HK-2 (cell line): ENCODE data around the gene IL11.

Experiments
- DNase-seq: peaks from one replicate; pipeline ENCODE4 v3.0.0-alpha.2; 2018; ENCODE audit not compliant: unreplicated experiment

The IL11 gene

DNA sequence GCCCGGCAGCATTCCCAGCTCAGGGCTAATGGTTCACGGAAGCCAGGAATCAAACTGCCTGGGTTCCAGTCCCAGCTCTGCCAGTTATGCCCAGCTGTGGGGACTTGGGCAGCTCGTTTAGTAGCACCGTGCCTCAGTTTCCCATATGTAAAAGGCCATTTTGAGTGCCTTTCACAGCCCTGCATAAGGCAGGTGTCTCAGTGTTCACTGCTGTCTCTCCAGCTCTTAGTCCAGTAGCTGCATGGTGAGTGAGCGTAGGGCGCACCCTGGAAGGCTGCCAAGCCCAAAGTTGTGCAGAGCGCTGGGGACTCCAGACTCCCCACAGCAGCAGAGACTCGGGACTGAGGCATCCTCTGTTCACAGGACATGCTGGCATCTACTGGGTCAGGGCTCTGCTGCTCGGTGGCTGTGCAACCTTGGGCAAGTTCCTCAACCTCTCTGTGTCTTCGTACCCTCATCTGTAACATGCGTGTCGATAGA lies 21.0 kb upstream of the IL11 start:
- DNase-seq, result no peak

DNA sequence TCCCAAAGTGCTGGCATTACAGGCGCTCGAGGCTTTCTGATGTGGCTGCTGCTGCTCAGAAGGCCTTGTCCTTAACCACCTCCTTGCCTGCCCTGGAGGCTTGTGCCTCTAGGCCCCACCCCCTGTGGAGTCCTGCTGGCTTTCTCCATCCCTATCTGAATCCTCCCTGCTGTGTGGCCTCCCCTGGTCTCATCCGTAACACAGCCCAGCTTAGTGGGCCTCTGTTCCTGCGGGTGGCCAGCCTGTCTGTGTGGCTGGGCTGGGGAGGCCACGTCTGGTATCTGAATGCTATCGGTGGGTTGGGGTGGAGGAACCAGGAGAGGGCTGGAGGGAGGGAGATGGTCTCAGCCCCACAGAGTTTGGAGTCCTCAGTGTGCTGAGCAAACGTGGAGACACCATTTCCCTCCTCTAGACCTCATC lies 20.2 kb upstream of the IL11 start:
- DNase-seq, result no peak

DNA sequence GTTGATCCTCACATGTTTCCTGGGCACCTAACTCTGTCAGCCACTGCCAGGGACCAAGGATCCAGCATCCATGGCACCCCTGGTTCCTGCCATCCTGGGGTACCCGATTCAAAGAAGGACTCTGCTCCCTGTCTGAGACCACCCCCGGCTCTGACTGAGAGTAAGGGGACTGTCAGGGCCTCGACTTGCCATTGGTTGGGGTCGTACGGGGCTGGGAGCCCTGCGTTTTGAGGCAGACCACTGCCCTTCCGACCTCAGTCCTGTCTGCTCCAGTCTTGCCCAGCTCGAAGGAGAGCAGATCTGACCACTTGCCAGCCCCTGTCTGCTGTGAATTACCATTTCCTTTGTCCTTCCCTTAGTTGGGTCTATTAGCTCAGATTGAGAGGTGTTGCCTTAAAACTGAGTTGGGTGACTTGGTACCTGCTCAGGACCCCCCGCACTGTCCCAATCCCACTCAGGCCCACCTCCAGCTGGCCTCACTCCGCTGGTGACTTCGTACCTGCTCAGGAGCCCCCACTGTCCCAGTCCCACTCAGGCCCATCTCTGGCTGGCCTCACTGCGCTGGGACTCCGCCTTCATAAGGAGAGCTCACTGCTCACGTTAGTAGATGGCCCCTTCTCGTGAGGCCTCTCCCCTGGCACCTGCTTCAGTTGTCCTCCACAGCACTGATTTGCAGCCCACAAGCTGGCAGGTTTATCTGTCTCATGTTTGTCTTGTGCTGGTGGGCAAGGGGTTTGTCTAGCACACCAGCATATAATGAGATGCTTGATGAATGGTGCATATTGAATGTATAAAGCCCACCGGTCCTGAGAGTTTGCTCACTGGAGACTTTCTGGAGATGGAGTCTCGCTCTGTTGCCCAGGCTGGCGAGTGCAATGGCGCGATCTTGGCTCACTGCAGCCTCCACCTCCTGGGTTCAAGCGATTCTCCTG lies 19.4 kb upstream of the IL11 start:
- DNase-seq, result no peak

DNA sequence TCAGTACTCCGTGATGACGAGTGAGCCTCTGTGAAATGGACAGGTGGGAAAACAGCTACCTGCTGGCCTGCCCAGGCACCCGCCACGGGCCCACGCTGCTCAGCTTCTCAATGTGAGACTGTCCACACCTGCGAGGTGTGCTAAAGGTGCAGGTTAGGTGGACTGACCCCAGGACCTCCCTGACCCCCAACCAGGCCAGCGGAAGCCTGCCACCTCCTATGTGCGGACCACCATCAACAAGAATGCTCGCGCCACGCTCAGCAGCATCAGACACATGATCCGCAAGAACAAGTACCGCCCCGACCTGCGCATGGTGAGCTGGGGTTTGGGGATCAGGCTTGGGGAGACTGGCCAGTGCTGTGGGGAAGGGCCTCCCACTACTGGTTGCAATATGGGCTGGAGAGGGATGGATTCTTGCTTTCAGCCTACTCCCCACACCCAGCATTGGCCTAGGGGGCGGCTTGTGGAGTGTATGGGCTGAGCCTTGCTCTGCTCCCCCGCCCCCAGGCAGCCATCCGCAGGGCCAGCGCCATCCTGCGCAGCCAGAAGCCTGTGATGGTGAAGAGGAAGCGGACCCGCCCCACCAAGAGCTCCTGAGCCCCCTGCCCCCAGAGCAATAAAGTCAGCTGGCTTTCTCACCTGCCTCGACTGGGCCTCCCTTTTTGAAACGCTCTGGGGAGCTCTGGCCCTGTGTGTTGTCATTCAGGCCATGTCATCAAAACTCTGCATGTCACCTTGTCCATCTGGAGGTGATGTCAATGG lies 17.7 kb upstream of the IL11 start:
- no peak for DNase-seq

DNA sequence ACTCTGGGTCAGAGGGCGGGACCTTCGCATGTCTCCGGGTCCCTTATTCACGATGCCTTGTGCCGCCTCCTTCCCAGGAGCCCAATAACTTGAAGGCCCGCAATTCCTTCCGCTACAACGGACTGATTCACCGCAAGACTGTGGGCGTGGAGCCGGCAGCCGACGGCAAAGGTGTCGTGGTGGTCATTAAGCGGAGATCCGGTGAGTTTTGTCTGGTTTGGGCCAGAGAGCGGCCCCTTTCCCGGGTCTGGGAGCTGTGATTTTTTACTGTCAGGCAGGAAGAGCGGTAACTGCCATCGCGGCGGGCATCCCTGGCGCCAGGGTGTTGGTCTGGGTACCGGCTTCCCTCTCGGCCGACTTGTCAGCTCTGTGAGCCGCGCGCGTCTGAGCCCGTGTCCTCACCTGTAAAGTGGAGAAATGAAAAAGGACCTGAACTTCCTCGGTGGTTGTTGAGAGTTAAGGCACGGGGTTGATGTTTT lies 16.3 kb upstream of the IL11 start:
- peak; percentile 74 for DNase-seq

DNA sequence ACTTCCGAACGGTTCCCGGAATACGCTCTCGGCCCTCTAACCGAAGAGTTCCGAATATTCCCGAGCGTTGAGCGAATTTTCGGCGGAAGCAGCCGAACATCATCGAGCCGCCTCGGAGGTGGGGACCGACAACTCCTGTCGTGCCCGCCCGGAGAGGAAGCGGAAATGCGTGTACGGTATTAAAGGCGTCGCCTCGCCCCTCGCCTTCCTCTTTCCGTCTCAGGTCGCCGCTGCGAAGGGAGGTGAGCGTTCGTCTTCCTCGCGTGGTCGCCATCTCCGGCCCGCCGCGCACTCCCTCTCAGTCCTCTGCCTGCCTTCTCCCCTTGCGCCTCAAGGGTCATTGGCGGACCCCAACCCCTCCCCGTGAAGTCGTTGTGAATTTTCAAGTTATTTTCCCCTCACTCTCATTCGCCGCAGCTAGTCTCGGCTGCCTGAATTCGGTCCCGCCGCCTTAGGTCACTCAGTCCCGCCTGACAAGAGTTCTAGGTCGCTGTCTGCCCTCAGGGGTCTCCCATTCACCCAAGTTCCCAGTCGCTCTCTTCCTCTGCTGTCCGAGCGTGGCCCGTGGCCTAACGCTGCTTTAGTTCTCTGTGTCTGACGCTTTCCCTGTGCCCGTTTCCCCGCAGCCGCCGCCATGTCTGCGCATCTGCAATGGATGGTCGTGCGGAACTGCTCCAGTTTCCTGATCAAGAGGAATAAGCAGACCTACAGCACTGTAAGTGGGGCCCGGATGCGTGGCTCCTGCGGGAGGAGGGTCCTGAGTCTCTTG lies 15.6 kb upstream of the IL11 start, which contains the start of gene RPL28:
Gene RPL28, plus strand, starts transcription at position 209 of the 769 bp plus-strand sequence. Its CDS starts 426 bp downstream, at position 635.
- peak; percentile 100 for DNase-seq

DNA sequence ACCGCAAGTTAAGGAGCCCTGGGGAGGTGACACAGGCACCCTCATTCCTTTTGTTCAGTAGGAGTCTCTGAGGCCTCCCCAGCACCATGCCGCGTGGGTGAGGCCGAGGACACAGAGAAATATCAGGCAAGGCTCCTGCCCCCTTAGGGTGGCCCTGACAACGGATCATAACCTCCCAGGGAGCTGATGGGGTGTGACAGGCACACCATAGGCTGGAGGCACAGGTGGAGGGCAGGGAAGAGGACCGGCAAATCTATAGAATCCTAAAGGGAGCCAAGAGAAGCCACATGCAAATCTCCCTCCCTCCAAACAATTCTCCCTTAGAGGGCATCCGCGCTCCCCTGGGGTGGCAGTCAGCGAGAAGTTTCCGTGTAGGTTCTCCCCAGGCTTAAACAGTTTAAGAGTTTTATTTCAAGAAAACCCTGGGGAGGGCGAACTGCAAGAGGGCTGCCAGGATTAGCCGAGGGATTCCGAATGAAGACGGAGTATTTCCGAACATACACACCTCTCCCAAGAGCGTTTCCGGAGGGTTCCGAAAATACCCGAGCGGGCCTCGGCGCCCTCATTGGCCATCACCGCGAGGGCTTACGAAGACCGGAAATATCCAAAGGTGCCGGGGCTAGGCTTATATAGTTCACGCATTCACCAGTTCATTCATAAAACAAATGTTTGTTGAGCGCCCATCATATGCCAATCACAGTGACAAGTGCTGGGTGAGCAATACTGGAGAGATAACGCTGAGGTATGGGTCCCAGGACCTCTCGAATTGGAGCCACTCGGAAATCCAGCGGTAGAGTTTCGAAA lies 14.9 kb upstream of the IL11 start:
- peak; percentile 97 for DNase-seq

DNA sequence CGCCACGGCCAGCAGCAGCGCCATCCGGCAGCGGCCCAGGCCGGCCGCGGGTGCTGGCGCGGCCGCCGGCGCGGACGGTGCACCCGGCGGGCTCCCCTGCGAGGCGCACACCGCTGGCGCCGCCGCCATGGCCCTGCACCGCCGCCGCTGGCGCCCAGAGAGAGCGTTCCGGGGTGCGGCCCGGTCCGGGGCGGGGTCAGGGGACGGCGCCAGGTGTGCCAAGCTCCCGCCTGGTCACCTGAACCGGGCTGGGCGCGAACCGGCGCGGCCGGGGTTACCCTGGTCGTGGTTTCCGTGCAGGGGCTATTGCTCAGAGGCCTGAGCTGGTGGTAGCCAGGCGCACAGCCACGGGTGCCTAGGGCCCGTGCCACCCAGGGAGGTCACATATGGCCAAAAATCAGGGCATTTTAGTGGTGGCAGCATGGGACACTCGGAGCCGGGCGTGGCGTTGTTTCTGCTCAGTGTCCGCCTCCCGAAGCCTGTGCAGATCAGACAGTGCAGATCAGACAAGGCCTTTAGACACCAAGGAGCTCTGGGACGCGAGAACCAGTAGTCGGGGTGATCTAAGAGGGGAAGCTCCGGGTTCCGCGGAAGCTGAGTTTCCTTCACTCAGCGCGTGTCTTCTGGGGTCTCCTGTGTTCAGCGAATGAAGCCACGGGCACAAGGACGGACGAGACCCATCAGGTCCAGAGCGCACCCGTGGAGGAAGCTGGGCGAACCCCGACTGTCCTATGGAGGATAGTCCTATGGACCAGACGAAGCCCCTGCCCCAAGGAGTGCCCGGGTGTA lies 14.1 kb upstream of the IL11 start, which contains the start of gene TMEM238:
Gene TMEM238, minus strand, starts transcription at position 162 of the 789 bp plus-strand sequence. Its CDS starts 33 bp downstream, at position 129.
- peak; percentile 58 for DNase-seq

DNA sequence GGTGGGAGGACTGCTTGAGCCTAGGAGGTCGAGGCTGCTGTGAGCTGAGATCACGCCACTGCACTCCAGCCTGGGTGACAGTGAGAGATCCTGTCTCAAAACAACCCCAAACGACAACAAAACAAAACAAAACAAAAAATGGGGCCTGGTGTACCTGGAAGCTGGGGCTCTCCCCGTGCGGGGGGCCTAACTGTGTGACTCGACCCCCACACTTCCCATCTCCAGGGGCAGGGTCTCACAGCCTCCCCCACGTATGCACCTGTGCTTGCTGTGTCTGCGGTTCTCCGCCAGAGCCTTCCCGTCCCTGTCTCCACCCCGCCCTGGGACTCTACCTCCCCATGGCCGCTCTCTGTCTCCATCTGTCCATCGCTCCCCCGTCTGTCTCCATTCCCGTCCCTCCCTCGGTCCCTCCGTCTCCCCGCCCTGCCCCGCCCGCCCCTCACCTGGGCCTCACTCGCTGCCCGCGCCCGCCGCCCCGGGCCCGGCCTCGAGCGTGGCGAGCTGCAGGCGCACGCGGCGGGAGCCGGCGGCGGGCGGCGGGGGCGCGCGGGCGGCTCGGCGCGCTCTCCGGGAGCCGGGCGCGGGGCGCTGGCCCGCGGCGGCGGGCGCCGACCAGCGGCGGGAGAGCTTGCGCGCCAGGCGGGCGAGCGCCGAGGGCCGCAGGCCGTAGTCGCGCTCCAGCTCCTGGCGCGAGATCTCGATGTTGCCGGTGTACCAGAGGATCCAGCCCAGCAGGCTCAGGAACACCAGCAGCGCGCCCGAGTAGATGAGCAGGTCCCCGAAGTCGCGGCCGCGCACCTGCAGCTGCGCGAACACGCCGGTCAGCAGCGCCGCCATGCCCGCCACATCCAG lies 13.2 kb upstream of the IL11 start:
- peak; percentile 78 for DNase-seq

DNA sequence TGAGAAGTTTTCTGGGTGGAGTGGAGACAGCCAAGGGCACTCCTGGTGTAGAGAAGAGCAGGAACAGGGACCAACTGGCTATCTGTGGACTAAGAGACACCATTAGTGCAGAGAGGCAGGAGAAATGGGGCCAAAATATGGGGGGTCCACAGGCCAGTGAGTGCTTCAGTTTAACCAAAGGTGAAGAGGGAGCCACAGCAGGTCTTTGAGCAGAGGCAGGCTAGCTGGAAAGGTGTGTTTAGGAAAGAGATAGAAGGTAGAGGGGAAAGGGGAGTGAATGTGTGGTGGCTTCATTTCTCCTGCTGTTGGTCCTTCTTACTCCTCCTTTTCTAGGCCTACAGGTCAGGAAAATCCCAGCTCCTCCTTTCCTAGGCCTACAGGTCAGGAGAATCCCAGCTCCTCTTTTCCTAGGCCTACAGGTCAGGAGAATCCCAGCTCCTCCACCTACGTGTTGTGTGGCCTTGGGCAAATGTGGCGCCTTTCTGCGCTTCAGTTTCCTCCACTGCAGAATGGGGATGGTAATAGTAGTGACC lies 12.3 kb upstream of the IL11 start:
- DNase-seq, result no peak

DNA sequence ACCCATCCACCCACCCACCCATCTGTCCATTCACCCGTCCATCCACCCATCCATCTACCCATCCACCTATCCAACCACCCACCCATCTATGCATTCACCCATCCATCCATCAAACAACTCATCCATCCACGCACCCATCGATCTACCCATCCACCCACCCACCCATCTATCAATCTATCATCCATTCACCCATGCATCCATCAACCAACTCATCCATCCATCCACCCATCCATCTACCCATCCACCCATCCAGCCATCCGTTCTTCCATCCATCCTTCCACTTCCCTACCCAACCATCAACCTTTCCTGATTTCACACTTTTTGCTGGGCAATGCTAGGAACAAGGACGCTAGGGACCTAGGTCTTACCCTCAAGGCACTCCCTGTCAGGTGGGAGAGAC lies 11.8 kb upstream of the IL11 start:
- no peak for DNase-seq

DNA sequence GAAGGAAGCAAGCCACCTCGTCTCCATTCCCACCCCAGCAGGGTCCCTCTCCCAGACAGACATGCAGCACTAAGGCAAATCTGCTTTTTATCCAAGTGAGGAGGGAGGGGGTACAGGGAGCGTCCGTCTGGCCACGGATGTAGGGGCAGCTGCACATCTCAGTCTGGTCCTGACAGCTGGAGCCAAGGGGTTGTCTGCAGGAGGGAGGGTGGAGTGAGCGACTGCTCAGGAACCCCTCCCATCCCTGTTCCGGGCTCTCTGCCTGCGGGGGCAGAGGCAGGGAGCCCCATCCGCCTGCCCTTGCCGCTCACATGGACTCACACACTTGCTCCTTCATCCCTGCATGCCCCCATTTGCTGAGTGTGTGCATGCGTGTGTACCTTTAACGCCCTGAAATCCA lies 8.9 kb upstream of the IL11 start:
- DNase-seq, result no peak

DNA sequence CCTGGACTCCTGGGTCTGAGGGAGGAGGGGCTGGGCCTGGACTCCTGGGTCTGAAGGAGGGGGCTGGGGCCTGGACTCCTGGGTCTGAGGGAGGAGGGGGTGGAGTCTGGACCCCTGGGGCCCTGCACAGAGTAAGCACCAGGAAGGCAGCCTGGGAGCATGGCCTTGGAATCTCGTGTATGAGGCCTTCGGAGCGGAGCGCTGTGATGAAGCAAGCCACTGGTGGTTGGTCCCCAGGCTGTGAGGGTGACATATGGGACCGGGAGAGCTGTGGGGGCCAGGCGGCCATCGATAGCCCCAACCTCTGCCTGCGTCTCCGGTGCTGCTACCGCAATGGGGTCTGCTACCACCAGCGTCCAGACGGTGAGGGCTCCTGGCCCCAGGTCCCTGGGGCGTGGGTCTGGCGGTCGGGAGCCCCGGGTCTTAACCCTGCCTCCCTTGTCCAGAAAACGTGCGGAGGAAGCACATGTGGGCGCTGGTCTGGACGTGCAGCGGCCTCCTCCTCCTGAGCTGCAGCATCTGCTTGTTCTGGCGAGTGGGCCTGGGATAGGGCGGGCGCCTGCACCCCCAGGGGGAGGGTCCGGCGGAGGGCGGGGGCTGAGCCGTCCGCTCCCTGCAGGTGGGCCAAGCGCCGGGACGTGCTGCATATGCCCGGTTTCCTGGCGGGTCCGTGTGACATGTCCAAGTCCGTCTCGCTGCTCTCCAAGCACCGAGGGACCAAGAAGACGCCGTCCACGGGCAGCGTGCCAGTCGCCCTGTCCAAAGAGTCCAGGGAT lies 7.3 kb upstream of the IL11 start:
- no peak for DNase-seq

DNA sequence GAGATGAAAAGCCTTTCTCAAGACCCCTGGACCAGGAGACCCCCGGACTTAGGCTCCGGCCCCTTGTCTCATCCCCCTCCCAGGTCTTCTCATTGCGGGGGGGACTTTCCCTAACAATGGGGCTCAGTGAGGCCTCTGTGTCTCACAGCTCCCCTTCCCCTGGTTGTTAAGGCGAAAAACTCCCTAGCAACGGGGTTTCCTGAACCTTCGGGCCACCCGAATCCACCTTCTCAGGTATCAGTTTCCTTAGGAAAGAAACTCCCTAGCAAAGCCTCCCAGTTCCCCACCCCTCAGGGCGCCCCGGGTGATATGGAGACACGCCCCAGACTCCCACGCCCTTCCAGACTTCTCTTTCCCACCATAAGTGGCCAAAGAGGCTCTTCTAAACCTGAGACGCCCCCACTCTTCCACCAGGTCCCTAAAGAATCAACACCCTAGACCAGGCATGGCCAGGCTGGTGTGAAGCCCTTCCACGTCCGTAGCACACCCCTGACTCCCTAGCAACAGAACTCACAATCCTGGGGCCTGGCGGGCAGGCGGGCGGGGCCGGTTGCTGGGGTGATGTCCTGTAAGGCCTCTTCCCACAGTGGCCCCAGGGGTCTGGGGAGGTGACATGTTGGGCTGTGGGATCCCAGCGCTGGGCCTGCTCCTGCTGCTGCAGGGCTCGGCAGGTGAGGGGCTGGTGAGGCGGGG lies 6.1 kb upstream of the IL11 start, which contains the start of gene TMEM190:
Gene TMEM190, plus strand, starts transcription at position 586 of the 693 bp plus-strand sequence. Its CDS starts 28 bp downstream, at position 614.
- no peak for DNase-seq

DNA sequence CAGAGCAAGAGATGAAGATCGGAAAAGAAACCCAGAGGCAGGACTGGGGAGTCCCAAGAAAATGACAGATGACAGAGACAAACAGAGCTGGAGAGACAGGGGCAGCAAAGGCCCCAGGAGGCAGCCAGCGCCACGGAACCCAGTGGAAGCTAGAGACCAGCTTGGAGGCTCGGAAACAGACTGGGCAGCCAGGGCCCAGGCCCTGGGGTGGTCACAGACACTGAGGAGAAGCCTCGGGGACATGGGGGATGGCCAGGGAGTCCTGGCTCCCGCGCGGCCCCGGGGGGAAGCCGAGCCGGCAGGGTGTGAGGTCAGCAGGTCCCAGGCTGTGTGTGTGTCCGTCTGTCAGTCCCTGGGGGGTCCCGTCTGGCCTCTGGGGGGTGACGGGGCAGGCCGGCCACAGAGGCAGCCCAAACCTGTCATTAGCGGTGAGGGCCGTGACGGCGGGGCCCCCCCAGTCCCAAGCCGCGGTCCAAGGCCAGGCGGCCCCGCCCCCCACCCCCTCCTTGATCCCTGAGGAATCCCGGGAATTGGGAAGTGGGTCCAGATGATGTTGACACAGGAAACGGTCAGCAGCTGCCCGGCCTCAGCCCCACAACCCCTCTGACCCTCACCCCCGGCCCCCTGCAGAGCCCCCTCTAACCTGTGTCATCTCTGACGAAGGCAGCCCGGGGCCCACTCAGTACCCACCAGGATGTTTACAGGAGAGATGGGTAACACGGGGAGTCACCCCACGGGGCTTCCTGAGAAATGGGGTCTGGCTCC lies 3.9 kb upstream of the IL11 start:
- peak; percentile 84 for DNase-seq

DNA sequence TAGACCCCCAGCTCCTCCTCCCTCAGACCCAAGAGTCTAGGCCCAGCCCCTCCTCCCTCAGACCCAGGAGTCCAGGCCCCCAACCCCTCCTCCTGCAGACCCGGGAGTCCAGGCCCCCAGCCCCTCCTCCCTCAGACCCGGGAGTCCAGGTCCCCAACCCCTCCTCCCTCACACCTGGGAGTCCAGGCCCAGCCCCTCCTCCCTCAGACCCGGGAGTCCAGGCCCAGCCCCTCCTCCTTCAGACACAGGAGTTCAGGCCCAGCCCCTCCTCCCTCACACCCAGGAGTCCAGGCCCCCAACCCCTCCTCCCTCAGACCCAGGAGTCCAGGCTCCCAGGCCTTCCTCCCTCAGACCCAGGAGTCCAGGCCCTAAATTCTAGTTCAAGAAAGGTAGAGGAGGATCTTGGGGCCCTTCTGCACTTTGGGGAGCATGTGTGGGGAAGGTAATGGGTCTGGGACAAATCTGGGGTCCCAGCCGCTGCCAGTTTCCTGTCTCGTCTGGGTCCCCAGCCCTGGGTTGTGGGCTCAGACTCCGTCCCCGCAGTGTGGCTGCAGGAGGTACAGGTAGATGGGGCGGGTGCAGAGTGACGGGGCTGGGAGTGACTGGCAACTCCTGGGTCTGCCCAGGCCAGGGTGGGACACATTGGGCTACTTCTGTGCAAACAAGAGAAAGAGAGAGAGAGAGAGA lies 3.2 kb upstream of the IL11 start:
- peak; percentile 55 for DNase-seq
